ENCODE measurements around the gene PRKAG2. TPM values are rescaled to one million over a fixed set of nuclear protein-coding genes. Genes with fewer than 3 reads are reported as not detected.
A peak's percentile ranks its signal among the peaks of the same experiment; 100 is the strongest.

Gene PRKAG2
- total RNA-seq, 1 donor from 2014 or later, result 14.2 TPM

GRCh38 chr7:151900986-151901621, 24.2 kb upstream of the PRKAG2 start:
- peak; percentile 54 for DNase-seq

- no peak for DNase-seq
Measured at GRCh38 chr7:151900591-151900985, 23.7 kb upstream of the PRKAG2 start.

GRCh38 chr7:151899513-151900360, 22.8 kb upstream of the PRKAG2 start:
- DNase-seq, result no peak

GRCh38 chr7:151897951-151898686, 21.2 kb upstream of the PRKAG2 start:
- no peak for DNase-seq

- no peak for DNase-seq
Measured at GRCh38 chr7:151897161-151897731, 20.3 kb upstream of the PRKAG2 start.

- no peak for DNase-seq
Measured at GRCh38 chr7:151896486-151896885, 19.6 kb upstream of the PRKAG2 start.

- no peak for DNase-seq
Measured at GRCh38 chr7:151896086-151896485, 19.2 kb upstream of the PRKAG2 start.

- DNase-seq, result no peak
Measured at GRCh38 chr7:151895631-151896031, 18.7 kb upstream of the PRKAG2 start.

GRCh38 chr7:151895008-151895630, 18.2 kb upstream of the PRKAG2 start:
- DNase-seq, result no peak

GRCh38 chr7:151894111-151895007, 17.4 kb upstream of the PRKAG2 start:
- DNase-seq, result no peak

GRCh38 chr7:151893405-151893923, 16.5 kb upstream of the PRKAG2 start:
- no peak for DNase-seq

- DNase-seq, result no peak
Measured at GRCh38 chr7:151891753-151892152, 14.8 kb upstream of the PRKAG2 start.

GRCh38 chr7:151891182-151891581, 14.3 kb upstream of the PRKAG2 start:
- DNase-seq, result no peak

- DNase-seq, result no peak
Measured at GRCh38 chr7:151890355-151891004, 13.6 kb upstream of the PRKAG2 start.

- no peak for DNase-seq
Measured at GRCh38 chr7:151889406-151890354, 12.8 kb upstream of the PRKAG2 start.

- DNase-seq, result peak; percentile 45
Measured at GRCh38 chr7:151888079-151889067, 11.5 kb upstream of the PRKAG2 start.

GRCh38 chr7:151886783-151887182, 9.9 kb upstream of the PRKAG2 start:
- no peak for DNase-seq

- no peak for DNase-seq
Measured at GRCh38 chr7:151885202-151885580, 8.3 kb upstream of the PRKAG2 start.
